ENCODE data around the gene DEAF1. TPM values are rescaled to one million over a fixed set of nuclear protein-coding genes. Genes with fewer than 3 reads are reported as not detected.
A peak's percentile ranks its signal among the peaks of the same experiment; 100 is the strongest.

Gene DEAF1
- total and polyA plus RNA-seq, 2 of the 13 experiments (the other 11 are each of a cell fraction or from before 2014, with no cell fraction given) = 22.3 to 29.6 TPM

DNA sequence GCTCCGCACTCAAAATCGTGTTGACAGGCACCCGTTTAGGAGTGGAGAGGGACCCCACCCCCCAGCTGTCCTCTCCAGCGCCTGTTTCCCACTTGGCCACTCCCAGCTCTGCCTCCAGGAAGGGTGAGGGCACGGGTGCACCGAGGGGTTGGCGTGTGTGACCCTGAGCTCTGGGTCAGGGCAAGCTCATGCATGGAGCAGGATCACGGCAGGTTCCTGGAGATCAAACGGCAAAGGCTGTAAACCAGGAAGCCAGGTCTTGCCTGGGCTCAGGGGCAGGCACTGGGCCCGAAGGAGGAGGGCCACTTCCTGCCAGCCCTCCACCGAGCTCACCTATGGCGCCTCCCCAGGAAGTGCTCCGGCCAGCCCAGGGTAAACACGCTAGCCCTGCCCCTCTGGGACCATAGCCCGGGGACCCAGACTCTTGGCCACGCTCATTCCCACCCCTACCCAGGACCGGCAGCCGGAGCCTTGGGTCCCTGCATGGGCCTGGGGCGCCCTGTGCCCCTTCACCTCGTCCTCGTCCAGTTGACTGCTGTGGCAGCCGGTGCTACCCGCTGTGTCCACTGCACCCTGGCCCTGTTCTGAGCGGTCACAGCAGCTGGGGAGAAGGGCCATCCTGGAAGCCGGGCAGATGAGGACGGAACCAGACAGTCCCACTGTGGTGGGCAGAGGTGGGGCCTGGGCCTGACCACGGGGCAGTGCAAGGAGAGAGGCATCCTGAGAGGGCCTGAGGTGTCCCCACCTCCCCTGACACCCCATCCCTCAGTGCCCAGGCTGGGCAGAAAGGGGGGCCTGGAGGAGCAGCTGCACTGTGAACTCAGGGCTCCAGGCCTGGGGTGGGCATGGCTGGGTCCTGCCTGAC, 10.0 kb upstream of the DEAF1 start (continued):
- TF ChIP-seq SATB2 (CRISPR knock-in tag; IDR thresholded peaks at IDR 0.05) (0 out of 2 replicates have a peak, but pooled peaks have one; percentile 33), ZNF484 (CRISPR knock-in tag; IDR thresholded peaks at IDR 0.05; ENCODE audit: borderline replicate concordance, low read depth) (no peak; the same call in 1 of the 2 replicates), SSRP1 (CRISPR knock-in tag; IDR thresholded peaks at IDR 0.05) (peak; percentile 74; the same call in 1 of the 2 replicates), ZFAT (CRISPR knock-in tag; conservative IDR thresholded peaks at IDR 0.05) (no peak), HOXA7 (CRISPR knock-in tag; IDR thresholded peaks at IDR 0.05) (no peak; the same call in 1 of the 2 replicates), ZNF772 (CRISPR knock-in tag; IDR thresholded peaks at IDR 0.05) (no peak), NBN (conservative IDR thresholded peaks at IDR 0.05) (no peak), ZNF501 (CRISPR knock-in tag; IDR thresholded peaks at IDR 0.05) (peak; percentile 64)
- TF ChIP-seq, protein P1, sequence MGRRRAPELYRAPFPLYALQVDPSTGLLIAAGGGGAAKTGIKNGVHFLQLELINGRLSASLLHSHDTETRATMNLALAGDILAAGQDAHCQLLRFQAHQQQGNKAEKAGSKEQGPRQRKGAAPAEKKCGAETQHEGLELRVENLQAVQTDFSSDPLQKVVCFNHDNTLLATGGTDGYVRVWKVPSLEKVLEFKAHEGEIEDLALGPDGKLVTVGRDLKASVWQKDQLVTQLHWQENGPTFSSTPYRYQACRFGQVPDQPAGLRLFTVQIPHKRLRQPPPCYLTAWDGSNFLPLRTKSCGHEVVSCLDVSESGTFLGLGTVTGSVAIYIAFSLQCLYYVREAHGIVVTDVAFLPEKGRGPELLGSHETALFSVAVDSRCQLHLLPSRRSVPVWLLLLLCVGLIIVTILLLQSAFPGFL (CRISPR knock-in tag; IDR thresholded peaks at IDR 0.05) = no peak
- TF ChIP-seq, protein P2, sequence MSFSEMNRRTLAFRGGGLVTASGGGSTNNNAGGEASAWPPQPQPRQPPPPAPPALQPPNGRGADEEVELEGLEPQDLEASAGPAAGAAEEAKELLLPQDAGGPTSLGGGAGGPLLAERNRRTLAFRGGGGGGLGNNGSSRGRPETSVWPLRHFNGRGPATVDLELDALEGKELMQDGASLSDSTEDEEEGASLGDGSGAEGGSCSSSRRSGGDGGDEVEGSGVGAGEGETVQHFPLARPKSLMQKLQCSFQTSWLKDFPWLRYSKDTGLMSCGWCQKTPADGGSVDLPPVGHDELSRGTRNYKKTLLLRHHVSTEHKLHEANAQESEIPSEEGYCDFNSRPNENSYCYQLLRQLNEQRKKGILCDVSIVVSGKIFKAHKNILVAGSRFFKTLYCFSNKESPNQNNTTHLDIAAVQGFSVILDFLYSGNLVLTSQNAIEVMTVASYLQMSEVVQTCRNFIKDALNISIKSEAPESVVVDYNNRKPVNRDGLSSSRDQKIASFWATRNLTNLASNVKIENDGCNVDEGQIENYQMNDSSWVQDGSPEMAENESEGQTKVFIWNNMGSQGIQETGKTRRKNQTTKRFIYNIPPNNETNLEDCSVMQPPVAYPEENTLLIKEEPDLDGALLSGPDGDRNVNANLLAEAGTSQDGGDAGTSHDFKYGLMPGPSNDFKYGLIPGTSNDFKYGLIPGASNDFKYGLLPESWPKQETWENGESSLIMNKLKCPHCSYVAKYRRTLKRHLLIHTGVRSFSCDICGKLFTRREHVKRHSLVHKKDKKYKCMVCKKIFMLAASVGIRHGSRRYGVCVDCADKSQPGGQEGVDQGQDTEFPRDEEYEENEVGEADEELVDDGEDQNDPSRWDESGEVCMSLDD (CRISPR knock-in tag; IDR thresholded peaks at IDR 0.05; ENCODE audit: borderline replicate concordance) = peak; percentile 71; the same call in 1 of the 2 replicates
- TF ChIP-seq, protein P3, sequence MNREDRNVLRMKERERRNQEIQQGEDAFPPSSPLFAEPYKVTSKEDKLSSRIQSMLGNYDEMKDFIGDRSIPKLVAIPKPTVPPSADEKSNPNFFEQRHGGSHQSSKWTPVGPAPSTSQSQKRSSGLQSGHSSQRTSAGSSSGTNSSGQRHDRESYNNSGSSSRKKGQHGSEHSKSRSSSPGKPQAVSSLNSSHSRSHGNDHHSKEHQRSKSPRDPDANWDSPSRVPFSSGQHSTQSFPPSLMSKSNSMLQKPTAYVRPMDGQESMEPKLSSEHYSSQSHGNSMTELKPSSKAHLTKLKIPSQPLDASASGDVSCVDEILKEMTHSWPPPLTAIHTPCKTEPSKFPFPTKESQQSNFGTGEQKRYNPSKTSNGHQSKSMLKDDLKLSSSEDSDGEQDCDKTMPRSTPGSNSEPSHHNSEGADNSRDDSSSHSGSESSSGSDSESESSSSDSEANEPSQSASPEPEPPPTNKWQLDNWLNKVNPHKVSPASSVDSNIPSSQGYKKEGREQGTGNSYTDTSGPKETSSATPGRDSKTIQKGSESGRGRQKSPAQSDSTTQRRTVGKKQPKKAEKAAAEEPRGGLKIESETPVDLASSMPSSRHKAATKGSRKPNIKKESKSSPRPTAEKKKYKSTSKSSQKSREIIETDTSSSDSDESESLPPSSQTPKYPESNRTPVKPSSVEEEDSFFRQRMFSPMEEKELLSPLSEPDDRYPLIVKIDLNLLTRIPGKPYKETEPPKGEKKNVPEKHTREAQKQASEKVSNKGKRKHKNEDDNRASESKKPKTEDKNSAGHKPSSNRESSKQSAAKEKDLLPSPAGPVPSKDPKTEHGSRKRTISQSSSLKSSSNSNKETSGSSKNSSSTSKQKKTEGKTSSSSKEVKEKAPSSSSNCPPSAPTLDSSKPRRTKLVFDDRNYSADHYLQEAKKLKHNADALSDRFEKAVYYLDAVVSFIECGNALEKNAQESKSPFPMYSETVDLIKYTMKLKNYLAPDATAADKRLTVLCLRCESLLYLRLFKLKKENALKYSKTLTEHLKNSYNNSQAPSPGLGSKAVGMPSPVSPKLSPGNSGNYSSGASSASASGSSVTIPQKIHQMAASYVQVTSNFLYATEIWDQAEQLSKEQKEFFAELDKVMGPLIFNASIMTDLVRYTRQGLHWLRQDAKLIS (CRISPR knock-in tag; IDR thresholded peaks at IDR 0.05) = no peak
- TF ChIP-seq, protein P4, sequence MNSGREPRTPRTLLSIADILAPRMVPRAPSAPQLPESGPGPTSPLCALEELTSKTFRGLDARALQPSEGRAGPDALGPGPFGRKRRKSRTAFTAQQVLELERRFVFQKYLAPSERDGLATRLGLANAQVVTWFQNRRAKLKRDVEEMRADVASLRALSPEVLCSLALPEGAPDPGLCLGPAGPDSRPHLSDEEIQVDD (CRISPR knock-in tag; IDR thresholded peaks at IDR 0.05; ENCODE audit: borderline replicate concordance) = no peak
- TF ChIP-seq, protein P5, sequence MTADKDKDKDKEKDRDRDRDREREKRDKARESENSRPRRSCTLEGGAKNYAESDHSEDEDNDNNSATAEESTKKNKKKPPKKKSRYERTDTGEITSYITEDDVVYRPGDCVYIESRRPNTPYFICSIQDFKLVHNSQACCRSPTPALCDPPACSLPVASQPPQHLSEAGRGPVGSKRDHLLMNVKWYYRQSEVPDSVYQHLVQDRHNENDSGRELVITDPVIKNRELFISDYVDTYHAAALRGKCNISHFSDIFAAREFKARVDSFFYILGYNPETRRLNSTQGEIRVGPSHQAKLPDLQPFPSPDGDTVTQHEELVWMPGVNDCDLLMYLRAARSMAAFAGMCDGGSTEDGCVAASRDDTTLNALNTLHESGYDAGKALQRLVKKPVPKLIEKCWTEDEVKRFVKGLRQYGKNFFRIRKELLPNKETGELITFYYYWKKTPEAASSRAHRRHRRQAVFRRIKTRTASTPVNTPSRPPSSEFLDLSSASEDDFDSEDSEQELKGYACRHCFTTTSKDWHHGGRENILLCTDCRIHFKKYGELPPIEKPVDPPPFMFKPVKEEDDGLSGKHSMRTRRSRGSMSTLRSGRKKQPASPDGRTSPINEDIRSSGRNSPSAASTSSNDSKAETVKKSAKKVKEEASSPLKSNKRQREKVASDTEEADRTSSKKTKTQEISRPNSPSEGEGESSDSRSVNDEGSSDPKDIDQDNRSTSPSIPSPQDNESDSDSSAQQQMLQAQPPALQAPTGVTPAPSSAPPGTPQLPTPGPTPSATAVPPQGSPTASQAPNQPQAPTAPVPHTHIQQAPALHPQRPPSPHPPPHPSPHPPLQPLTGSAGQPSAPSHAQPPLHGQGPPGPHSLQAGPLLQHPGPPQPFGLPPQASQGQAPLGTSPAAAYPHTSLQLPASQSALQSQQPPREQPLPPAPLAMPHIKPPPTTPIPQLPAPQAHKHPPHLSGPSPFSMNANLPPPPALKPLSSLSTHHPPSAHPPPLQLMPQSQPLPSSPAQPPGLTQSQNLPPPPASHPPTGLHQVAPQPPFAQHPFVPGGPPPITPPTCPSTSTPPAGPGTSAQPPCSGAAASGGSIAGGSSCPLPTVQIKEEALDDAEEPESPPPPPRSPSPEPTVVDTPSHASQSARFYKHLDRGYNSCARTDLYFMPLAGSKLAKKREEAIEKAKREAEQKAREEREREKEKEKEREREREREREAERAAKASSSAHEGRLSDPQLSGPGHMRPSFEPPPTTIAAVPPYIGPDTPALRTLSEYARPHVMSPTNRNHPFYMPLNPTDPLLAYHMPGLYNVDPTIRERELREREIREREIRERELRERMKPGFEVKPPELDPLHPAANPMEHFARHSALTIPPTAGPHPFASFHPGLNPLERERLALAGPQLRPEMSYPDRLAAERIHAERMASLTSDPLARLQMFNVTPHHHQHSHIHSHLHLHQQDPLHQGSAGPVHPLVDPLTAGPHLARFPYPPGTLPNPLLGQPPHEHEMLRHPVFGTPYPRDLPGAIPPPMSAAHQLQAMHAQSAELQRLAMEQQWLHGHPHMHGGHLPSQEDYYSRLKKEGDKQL (CRISPR knock-in tag; IDR thresholded peaks at IDR 0.05; ENCODE audit: low read depth) = peak; percentile 65; the same call in 1 of the 2 replicates
